HL-60/S4 treated with retinoic acid at 250 ng/mL for 4 days and 3 days (cell line): ENCODE results near the gene ATP5F1B.
"Not testable (repeated sequence)": the region's sequence is repeated elsewhere in the genome, so short reads cannot be mapped to it uniquely, and the experiment has no call there.

Experiments
- in situ Hi-C: fragments of 300-500 bp; cut with MboI; formaldehyde crosslinking; loops from 2 replicates; pipeline ENCODE4 v1.7.0; 2022; ENCODE audit warnings: low sequenced_read_pairs

Gene ATP5F1B

GRCh38 chr12:56653781-56654180 is 8.0 kb upstream of the ATP5F1B start:
- in situ Hi-C loops, result not testable (repeated sequence)

- in situ Hi-C loops, result not testable (repeated sequence)
Measured at GRCh38 chr12:56648023-56648422, 2.2 kb upstream of the ATP5F1B start.

- in situ Hi-C loops, result no loop called here
Measured at GRCh38 chr12:56645201-56645716, 525 bp downstream of the ATP5F1B start.

- in situ Hi-C loops, result no loop called here
Measured at GRCh38 chr12:56644654-56645053, 1.1 kb downstream of the ATP5F1B start.

GRCh38 chr12:56641219-56641618 is 4.6 kb downstream of the ATP5F1B start:
- in situ Hi-C loops, result no loop called here

GRCh38 chr12:56637621-56638020 is 8.2 kb downstream of the ATP5F1B start:
- in situ Hi-C loops, result no loop called here

- in situ Hi-C loops, result no loop called here
Measured at GRCh38 chr12:56636675-56637540, 8.9 kb downstream of the ATP5F1B start.

- in situ Hi-C loops, result no loop called here
Measured at GRCh38 chr12:56635806-56636674, 9.7 kb downstream of the ATP5F1B start.

GRCh38 chr12:56634837-56635791 is 10.7 kb downstream of the ATP5F1B start:
- in situ Hi-C loops, result no loop called here

GRCh38 chr12:56634242-56634836 is 11.4 kb downstream of the ATP5F1B start:
- in situ Hi-C loops, result no loop called here

GRCh38 chr12:56633468-56634241 is 12.1 kb downstream of the ATP5F1B start:
- in situ Hi-C loops, result no loop called here

GRCh38 chr12:56632701-56633467 is 12.9 kb downstream of the ATP5F1B start:
- in situ Hi-C loops, result no loop called here

- in situ Hi-C loops, result no loop called here
Measured at GRCh38 chr12:56631790-56632700, 13.7 kb downstream of the ATP5F1B start.

- in situ Hi-C loops, result no loop called here
Measured at GRCh38 chr12:56630180-56630632, 15.6 kb downstream of the ATP5F1B start, which contains the start of gene BAZ2A. BAZ2A (minus strand) TSS chr12:56630326; CDS start chr12:56617530, 12,796 bp downstream.

- in situ Hi-C loops, result no loop called here
Measured at GRCh38 chr12:56629459-56630179, 16.2 kb downstream of the ATP5F1B start.

GRCh38 chr12:56628671-56629458 is 16.9 kb downstream of the ATP5F1B start:
- in situ Hi-C loops, result no loop called here
